MM.1S (cell line): Measurements from ENCODE around the gene PELO.

ENCODE experiments used
- CTCF ChIP-seq: fragments of 300-600 bp; sonication (generic); IDR thresholded peaks from 2 replicates; pipeline ENCODE4 v1.5.1; 2016; ENCODE audit warnings: antibody characterized with exemption, low read length, mixed read lengths
- EZH2 ChIP-seq: fragments of 300-600 bp; sonication (generic); optimal IDR thresholded peaks from 2 replicates; pipeline ENCODE3; 2017; ENCODE audit warnings: low read depth, mild to moderate bottlenecking, antibody characterized with exemption, low read length, mixed read lengths
- EZH2phosphoT487 ChIP-seq: fragments of 300-600 bp; sonication (generic); IDR thresholded peaks from 2 replicates; pipeline ENCODE4 v1.6.1; 2018; ENCODE audit warnings: antibody characterized with exemption, low read length

- TF ChIP-seq CTCF = no peak
- no peak for TF ChIP-seq EZH2
- TF ChIP-seq EZH2phosphoT487 = no peak
These were observed 41.9 kb downstream of the PELO start for GRCh38 chr5:52829664-52830063.
